OCI-LY7 (cell line): Measurements from ENCODE around the gene PLA2G4E. TPM values are rescaled to one million over a fixed set of nuclear protein-coding genes. Genes with fewer than 3 reads are reported as not detected.

Source experiments
- BruUV-seq: library from RNA; stranded (reverse); fragments of 400-500 nt; replicated peaks from 2 replicates; lab custom pipeline; 2021; lab: Mats Ljungman, UMichigan
- CTCF ChIA-PET: fragments of 300-600 bp; sonication (Branson Sonifier 250); formaldehyde crosslinking; loops from one replicate; lab custom pipeline; 2022; ENCODE audit warnings: antibody characterized with exemption; ENCODE audit not compliant: unreplicated experiment; lab: Charles Lee
- POLR2A ChIA-PET: fragments of 300-600 bp; sonication (Branson Sonifier 250); formaldehyde crosslinking; loops from one replicate; lab custom pipeline; 2022; ENCODE audit warnings: antibody characterized with exemption; lab: Charles Lee
- DNase-seq: peaks from one replicate; pipeline ENCODE4 v3.0.0-alpha.2; 2015; ENCODE audit warnings: low spot score
- H2AFZ ChIP-seq: fragments of 200-600 bp; sonication (generic), shearing (Covaris generic); 2 replicates; pipeline ENCODE4 v1.6.1; 2014; ENCODE audit warnings: mild to moderate bottlenecking, antibody characterized with exemption, low read length, moderate library complexity
- H3K27ac ChIP-seq: fragments of 200-600 bp; sonication (generic); 2 replicates; pipeline ENCODE4 v1.5.1; 2014; ENCODE audit warnings: mixed run types, low read depth, mild to moderate bottlenecking, moderate library complexity, low read length, inconsistent platforms; ENCODE audit not compliant: poor library complexity, severe bottlenecking
- H3K36me3 ChIP-seq: fragments of 200-600 bp; sonication (generic); 2 replicates; pipeline ENCODE4 v1.6.1; 2014; ENCODE audit warnings: mild to moderate bottlenecking, antibody characterized with exemption, low read length, moderate library complexity, mixed read lengths; ENCODE audit not compliant: insufficient read depth
- H3K4me1 ChIP-seq: fragments of 200-600 bp; sonication (generic); 2 replicates; pipeline ENCODE4 v1.5.1; 2014; ENCODE audit warnings: mild to moderate bottlenecking, low read length; ENCODE audit not compliant: insufficient read depth, poor library complexity, severe bottlenecking
- H3K4me2 ChIP-seq: fragments of 200-600 bp; sonication (generic); 2 replicates; pipeline ENCODE4 v1.6.1; 2014; ENCODE audit warnings: mild to moderate bottlenecking, low read length
- H3K4me3 ChIP-seq: fragments of 200-600 bp; sonication (generic); 2 replicates; pipeline ENCODE4 v1.5.1; 2014; ENCODE audit warnings: mild to moderate bottlenecking, low read depth, low read length; ENCODE audit not compliant: poor library complexity, severe bottlenecking
- H3K79me2 ChIP-seq: fragments of 200-600 bp; sonication (generic); 2 replicates; pipeline ENCODE4 v1.6.1; 2016; ENCODE audit warnings: low read depth, mild to moderate bottlenecking, low read length, moderate library complexity, mixed read lengths; ENCODE audit not compliant: insufficient read depth
- H3K9me2 ChIP-seq: fragments of 200-600 bp; sonication (generic); 2 replicates; pipeline ENCODE4 v1.6.1; 2016; ENCODE audit warnings: mild to moderate bottlenecking, low read length, mixed read lengths; ENCODE audit not compliant: insufficient read depth
- H3K9me3 ChIP-seq: fragments of 200-600 bp; sonication (generic); 2 replicates; pipeline ENCODE4 v1.6.1; 2014; ENCODE audit warnings: mild to moderate bottlenecking, mixed run types, low read length, mixed read lengths
- H4K20me1 ChIP-seq: fragments of 200-600 bp; sonication (generic); 2 replicates; pipeline ENCODE4 v1.6.1; 2014; ENCODE audit warnings: mild to moderate bottlenecking, antibody characterized with exemption, low read length, moderate library complexity, mixed read lengths; ENCODE audit not compliant: insufficient read depth
- EZH2phosphoT487 ChIP-seq: fragments of 200-600 bp; sonication (generic); IDR thresholded peaks from 2 replicates; pipeline ENCODE4 v1.6.1; 2018; ENCODE audit warnings: low read depth, borderline replicate concordance, mild to moderate bottlenecking, mixed run types, antibody characterized with exemption, low read length, moderate library complexity, mixed read lengths
- intact Hi-C: fragments of 100-400 bp; cut with micrococcal nuclease; formaldehyde crosslinking; loops from one replicate; pipeline ENCODE4 v1.10.0; 2022; ENCODE audit not compliant: unreplicated experiment
- total RNA-seq, 2 experiments: library from RNA; depleted of rRNA in 1 of 2; stranded (reverse); fragments of >200 nt in 1 of 2; shearing (Covaris generic) in 1 of 2; gene quantifications; 2 replicates each; pipeline ENCODE4 v1.2.3, GENCODE V29; 2014 to 2022
- TF ChIP-seq, protein P1 (sequence below): fragments of 200-600 bp; sonication (generic); conservative IDR thresholded peaks from 2 replicates; pipeline ENCODE4 v1.5.1; 2014; ENCODE audit warnings: mild to moderate bottlenecking, antibody characterized with exemption, low read length, moderate library complexity, mixed read lengths

The PLA2G4E gene
- total RNA-seq, 2 experiments from 2014 or later, result not detected

DNA sequence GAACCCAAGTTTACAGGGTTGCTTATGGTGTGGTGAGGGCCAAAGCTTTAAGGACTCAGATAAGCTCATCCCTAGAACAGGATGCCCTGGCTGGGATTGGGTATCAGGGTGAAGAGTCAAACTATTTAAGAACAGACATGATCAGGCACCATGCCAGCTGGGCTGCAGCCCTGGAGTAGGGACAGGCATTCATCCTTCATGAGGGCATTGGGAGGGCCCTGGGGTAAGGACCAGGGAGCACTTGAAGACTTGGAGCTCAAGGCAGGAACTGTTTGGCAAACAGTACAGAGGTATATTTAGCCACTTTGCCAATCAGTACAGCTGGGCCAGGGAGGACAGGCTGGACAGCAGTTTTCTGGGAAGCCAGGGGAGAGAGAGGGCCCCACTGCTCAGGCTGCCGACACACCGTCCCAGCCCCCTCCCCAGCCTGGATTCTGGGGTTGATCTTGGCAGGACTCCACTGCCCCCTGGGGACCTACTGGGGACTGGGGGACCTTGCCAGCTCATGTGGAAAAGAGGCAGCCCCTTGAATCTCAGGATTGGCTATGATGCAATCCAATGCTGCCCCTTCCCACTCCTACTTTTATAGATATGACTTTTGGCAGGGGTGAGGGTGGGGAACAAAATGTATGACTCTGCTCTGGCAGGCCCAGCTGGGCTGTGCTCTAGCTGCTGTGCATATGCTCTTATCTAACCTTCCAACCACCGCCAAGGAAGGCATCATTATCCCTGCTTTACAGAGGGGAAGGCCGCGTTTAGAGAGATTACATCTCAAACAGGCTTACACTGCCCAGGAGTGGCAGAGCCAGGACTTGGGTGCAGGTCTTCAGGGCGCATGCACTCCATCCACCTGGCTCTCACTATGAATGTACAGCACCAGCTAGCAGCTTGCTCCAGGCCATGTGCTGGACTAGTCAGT lies 2.3 kb downstream of the PLA2G4E start:
- Histone ChIP-seq H3K27ac (no peak overlapping the region), H4K20me1 (no peaks in the 10 kb centered on the region), H3K4me2 (no peak overlapping the region), H2AFZ (no peak overlapping the region), H3K9me2 (no peaks in the 10 kb centered on the region), H3K36me3 (no peaks in the 10 kb centered on the region), H3K9me3 (no peaks in the 10 kb centered on the region), H3K4me3 (no peak overlapping the region), H3K79me2 (no peaks in the 10 kb centered on the region), H3K4me1 (no peaks in the 10 kb centered on the region)
- BruUV-seq, result no TSS peak
- ChIA-PET POLR2A (no interaction called here), CTCF (no interaction called here)
- intact Hi-C loops, result no loop called here
- TF ChIP-seq, protein P1, sequence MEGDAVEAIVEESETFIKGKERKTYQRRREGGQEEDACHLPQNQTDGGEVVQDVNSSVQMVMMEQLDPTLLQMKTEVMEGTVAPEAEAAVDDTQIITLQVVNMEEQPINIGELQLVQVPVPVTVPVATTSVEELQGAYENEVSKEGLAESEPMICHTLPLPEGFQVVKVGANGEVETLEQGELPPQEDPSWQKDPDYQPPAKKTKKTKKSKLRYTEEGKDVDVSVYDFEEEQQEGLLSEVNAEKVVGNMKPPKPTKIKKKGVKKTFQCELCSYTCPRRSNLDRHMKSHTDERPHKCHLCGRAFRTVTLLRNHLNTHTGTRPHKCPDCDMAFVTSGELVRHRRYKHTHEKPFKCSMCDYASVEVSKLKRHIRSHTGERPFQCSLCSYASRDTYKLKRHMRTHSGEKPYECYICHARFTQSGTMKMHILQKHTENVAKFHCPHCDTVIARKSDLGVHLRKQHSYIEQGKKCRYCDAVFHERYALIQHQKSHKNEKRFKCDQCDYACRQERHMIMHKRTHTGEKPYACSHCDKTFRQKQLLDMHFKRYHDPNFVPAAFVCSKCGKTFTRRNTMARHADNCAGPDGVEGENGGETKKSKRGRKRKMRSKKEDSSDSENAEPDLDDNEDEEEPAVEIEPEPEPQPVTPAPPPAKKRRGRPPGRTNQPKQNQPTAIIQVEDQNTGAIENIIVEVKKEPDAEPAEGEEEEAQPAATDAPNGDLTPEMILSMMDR, result no peak
- no peak for TF ChIP-seq EZH2phosphoT487
- DNase-seq, result no peak

DNA sequence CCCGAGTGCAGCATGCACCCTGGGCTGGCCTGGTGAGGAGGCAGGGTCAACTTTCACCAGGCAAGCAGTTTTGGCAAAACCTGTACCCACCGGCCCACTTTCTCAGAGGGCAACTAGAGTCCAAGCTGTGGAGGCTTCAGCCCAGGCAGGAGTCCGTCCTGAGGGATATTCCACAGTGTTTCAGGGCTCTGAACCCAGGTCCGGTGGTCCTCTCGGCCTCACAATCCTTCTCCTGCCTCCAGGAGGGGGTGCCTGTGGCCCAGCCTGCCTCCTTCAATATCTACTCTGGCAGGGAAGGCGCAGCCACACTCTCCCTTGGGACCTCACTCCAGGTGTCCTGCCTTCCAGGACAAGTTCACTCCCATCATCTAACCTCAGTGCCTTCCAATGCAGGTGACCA lies 3.9 kb downstream of the PLA2G4E start:
- TF ChIP-seq, protein P1, result no peak
- TF ChIP-seq EZH2phosphoT487, result no peak
- Histone ChIP-seq H3K4me1 (no peaks in the 10 kb centered on the region), H3K79me2 (no peaks in the 10 kb centered on the region), H3K9me2 (no peaks in the 10 kb centered on the region), H3K4me2 (no peak overlapping the region), H3K9me3 (no peaks in the 10 kb centered on the region), H3K36me3 (no peaks in the 10 kb centered on the region), H4K20me1 (no peaks in the 10 kb centered on the region), H2AFZ (no peak overlapping the region), H3K27ac (no peak overlapping the region), H3K4me3 (no peak overlapping the region)
- no peak for DNase-seq
- BruUV-seq, result no TSS peak
- ChIA-PET POLR2A (no interaction called here), CTCF (no interaction called here)
- intact Hi-C loops, result no loop called here

DNA sequence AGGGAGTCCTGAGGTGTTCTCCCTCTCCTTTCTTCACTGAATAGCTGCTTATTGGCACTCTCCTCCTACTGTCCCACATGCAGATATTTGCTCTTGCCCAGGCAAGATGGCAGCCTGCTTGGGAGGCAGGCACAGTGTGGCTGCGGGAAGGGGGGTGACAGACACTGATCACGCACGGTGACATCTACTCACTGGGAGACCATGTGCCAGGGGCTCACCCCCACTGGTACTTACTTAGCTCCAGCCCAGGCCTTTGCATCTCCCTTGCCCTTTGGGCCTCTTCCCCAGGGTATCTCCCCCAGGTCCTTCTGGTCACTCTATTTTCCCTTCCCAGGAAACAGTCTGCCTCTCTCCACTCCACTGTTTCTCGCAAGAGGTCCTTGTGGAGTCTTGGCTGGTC lies 6.4 kb downstream of the PLA2G4E start:
- TF ChIP-seq EZH2phosphoT487, result no peak
- TF ChIP-seq, protein P1, result no peak
- intact Hi-C loops, result no loop called here
- CTCF ChIA-PET, result no interaction called here

More for the DNA sequence above, 6.4 kb downstream of the PLA2G4E start:
- Histone ChIP-seq H3K36me3 (no peaks in the 10 kb centered on the region), H3K9me2 (no peaks in the 10 kb centered on the region), H3K9me3 (no peaks in the 10 kb centered on the region), H3K27ac (no peak overlapping the region), H3K79me2 (no peaks in the 10 kb centered on the region), H4K20me1 (no peaks in the 10 kb centered on the region), H2AFZ (no peak overlapping the region), H3K4me2 (no peak overlapping the region), H3K4me1 (peaks cover 4% of the 10 kb centered on the region), H3K4me3 (no peak overlapping the region)
- DNase-seq, result no peak
- POLR2A ChIA-PET, result no interaction called here
- BruUV-seq, result no TSS peak
